NK-92 (cell line): ENCODE results near the gene PSMB4.
"Not testable (repeated sequence)": the region's sequence is repeated elsewhere in the genome, so short reads cannot be mapped to it uniquely, and the experiment has no call there.

Experiments
- DNase-seq: peaks from one replicate; lab custom pipeline; 2025; ENCODE audit not compliant: unreplicated experiment; lab: John Stamatoyannopoulos, UW

PSMB4 gene

GRCh38 chr1:151386002-151386401 lies 13.4 kb upstream of the PSMB4 start:
- DNase-seq = no peak

- not testable (repeated sequence) for DNase-seq
These were observed 8.9 kb upstream of the PSMB4 start for GRCh38 chr1:151390221-151391078.

GRCh38 chr1:151391079-151391563 lies 8.3 kb upstream of the PSMB4 start:
- no peak for DNase-seq

GRCh38 chr1:151393583-151393982 lies 5.8 kb upstream of the PSMB4 start:
- no peak for DNase-seq

- not testable (repeated sequence) for DNase-seq
These were observed 3.1 kb upstream of the PSMB4 start for GRCh38 chr1:151396265-151396664.

GRCh38 chr1:151401125-151401788 lies 1.9 kb downstream of the PSMB4 start:
- no peak for DNase-seq

GRCh38 chr1:151401860-151402259 lies 2.5 kb downstream of the PSMB4 start:
- DNase-seq = no peak

GRCh38 chr1:151402764-151403163 lies 3.4 kb downstream of the PSMB4 start:
- no peak for DNase-seq

- DNase-seq = no peak
These were observed 4.2 kb downstream of the PSMB4 start for GRCh38 chr1:151403612-151404011.

GRCh38 chr1:151405187-151405951 lies 6.0 kb downstream of the PSMB4 start:
- DNase-seq = no peak

GRCh38 chr1:151406176-151406575 lies 6.8 kb downstream of the PSMB4 start:
- DNase-seq = no peak

GRCh38 chr1:151407304-151407703 lies 7.9 kb downstream of the PSMB4 start:
- no peak for DNase-seq

- no peak for DNase-seq
These were observed 9.5 kb downstream of the PSMB4 start for GRCh38 chr1:151408891-151409290.

- DNase-seq = no peak
These were observed 12.5 kb downstream of the PSMB4 start for GRCh38 chr1:151411884-151412283.

- no peak for DNase-seq
These were observed 16.9 kb downstream of the PSMB4 start for GRCh38 chr1:151416231-151416630.

- DNase-seq = no peak
These were observed 18.7 kb downstream of the PSMB4 start for GRCh38 chr1:151418081-151418480.

- DNase-seq = no peak
These were observed 20.4 kb downstream of the PSMB4 start for GRCh38 chr1:151419819-151420218.

- DNase-seq = no peak
These were observed 25.7 kb downstream of the PSMB4 start for GRCh38 chr1:151425103-151425502.

- no peak for DNase-seq
These were observed 28.7 kb downstream of the PSMB4 start for GRCh38 chr1:151428068-151428467.

GRCh38 chr1:151433827-151434226 lies 34.5 kb downstream of the PSMB4 start:
- DNase-seq = not testable (repeated sequence)

- no peak for DNase-seq
These were observed 35.8 kb downstream of the PSMB4 start for GRCh38 chr1:151435174-151435573.
